PC-9 (cell line): ENCODE results near the gene CDC25A. TPM values are rescaled to one million over a fixed set of nuclear protein-coding genes. Genes with fewer than 3 reads are reported as not detected.
"Not testable (repeated sequence)": the region's sequence is repeated elsewhere in the genome, so short reads cannot be mapped to it uniquely, and the experiment has no call there.

Source experiments
- BruUV-seq: library from RNA; stranded (reverse); fragments of 400-500 nt; replicated peaks from 2 replicates; lab custom pipeline; 2021; lab: Mats Ljungman, UMichigan
- CTCF ChIA-PET: fragments of 300-600 bp; sonication (Branson Sonifier 250); formaldehyde crosslinking; loops from one replicate; lab custom pipeline; 2022; ENCODE audit warnings: antibody characterized with exemption; lab: Charles Lee
- POLR2A ChIA-PET: fragments of 300-600 bp; sonication (Branson Sonifier 250); formaldehyde crosslinking; loops from one replicate; lab custom pipeline; 2022; ENCODE audit warnings: antibody characterized with exemption; ENCODE audit not compliant: unreplicated experiment; lab: Charles Lee
- DNase-seq, 2 experiments: peaks; one replicate each; pipeline versions ENCODE4 v3.0.0 to v3.0.0-alpha.2; 2015 to 2022; ENCODE audit warnings: mixed read lengths in 1 of 2
- H2AFZ ChIP-seq: fragments of 200-600 bp; sonication (generic); 2 replicates; pipeline ENCODE4 v1.8.1; 2017; ENCODE audit warnings: antibody characterized with exemption
- H3F3A ChIP-seq: fragments of 200-600 bp; sonication (generic); 2 replicates; pipeline ENCODE4 v1.8.1; 2017; ENCODE audit warnings: antibody characterized with exemption, mild to moderate bottlenecking, low read depth; ENCODE audit not compliant: insufficient read depth
- H3K27ac ChIP-seq: fragments of 200-600 bp; sonication (generic); 2 replicates; pipeline ENCODE4 v1.6.1; 2016; ENCODE audit warnings: mixed run types
- H3K27me3 ChIP-seq: fragments of 200-600 bp; sonication (generic); 2 replicates; pipeline ENCODE4 v1.6.1; 2016; ENCODE audit warnings: low read depth, mixed run types; ENCODE audit not compliant: insufficient read depth
- H3K36me3 ChIP-seq: fragments of 200-600 bp; sonication (generic); 2 replicates; pipeline ENCODE4 v1.6.1; 2016; ENCODE audit warnings: low read depth, mixed run types
- H3K4me1 ChIP-seq: fragments of 200-600 bp; sonication (generic); replicated peaks from 2 replicates; pipeline ENCODE4 v1.6.1; 2016; ENCODE audit warnings: mixed run types; ENCODE audit not compliant: insufficient read depth
- H3K4me2 ChIP-seq: fragments of 200-600 bp; sonication (generic); 2 replicates; pipeline ENCODE4 v1.6.1; 2017; ENCODE audit warnings: mixed run types
- H3K4me3 ChIP-seq: fragments of 200-600 bp; sonication (generic); 2 replicates; pipeline ENCODE4 v1.6.1; 2016; ENCODE audit warnings: mixed run types
- H3K79me2 ChIP-seq: fragments of 200-600 bp; sonication (generic); 2 replicates; pipeline ENCODE4 v1.6.1; 2017; ENCODE audit warnings: low read depth, mixed run types
- H3K9me2 ChIP-seq: fragments of 200-600 bp; sonication (generic); 2 replicates; pipeline ENCODE4 v1.8.1; 2017; ENCODE audit warnings: mild to moderate bottlenecking; ENCODE audit not compliant: insufficient read depth
- H3K9me3 ChIP-seq: fragments of 200-600 bp; sonication (generic); 2 replicates; pipeline ENCODE4 v1.8.1; 2016; ENCODE audit warnings: low read depth; ENCODE audit not compliant: insufficient read depth
- H4K20me1 ChIP-seq: fragments of 200-600 bp; sonication (generic); 2 replicates; pipeline ENCODE4 v1.8.1; 2017; ENCODE audit not compliant: insufficient read depth
- EZH2 ChIP-seq: fragments of 200-600 bp; sonication (generic); IDR thresholded peaks from 2 replicates; pipeline ENCODE4 v1.8.0; 2017; ENCODE audit warnings: antibody characterized with exemption, low read depth
- intact Hi-C: fragments of 100-400 bp; cut with micrococcal nuclease; formaldehyde crosslinking; loops from one replicate; pipeline ENCODE4 v1.10.0; 2022; ENCODE audit not compliant: unreplicated experiment
- total RNA-seq: library from RNA; stranded (reverse); gene quantifications from 2 replicates; pipeline ENCODE4 v1.2.3, GENCODE V29; 2021
- TF ChIP-seq, protein P1 (sequence below): fragments of 200-600 bp; sonication (generic); conservative IDR thresholded peaks from 2 replicates; pipeline ENCODE4 v1.6.1; 2017; ENCODE audit warnings: mixed run types, antibody characterized with exemption, mild to moderate bottlenecking, moderate library complexity

The CDC25A gene
- total RNA-seq, 1 experiment from 2014 or later: 9.7 TPM

DNA sequence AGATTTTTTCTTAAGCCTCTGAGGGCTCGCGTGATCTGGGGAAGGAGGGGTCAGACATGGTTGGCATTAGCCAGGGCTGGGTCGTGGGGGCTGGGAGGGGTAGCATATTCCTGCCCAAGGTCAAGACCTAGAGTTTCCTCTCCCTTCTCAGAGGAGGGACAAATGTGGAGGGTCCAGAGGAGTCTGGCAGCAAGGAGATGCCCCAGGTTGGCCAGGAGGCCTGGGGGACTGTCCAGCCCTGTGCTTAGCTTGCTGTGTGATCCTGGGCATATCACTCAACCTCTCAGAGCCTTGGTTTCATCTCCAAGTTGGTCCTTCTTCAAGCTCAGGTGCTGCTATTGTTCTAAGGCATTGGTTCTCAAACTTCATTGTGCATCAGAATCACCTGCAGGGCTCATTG, 26.0 kb upstream of the CDC25A start:
- ChIA-PET CTCF (no interaction called here), POLR2A (no interaction called here)
- Histone ChIP-seq H2AFZ (no peak overlapping the region), H3F3A (no peaks in the 10 kb centered on the region), H3K9me2 (no peaks in the 10 kb centered on the region), H3K9me3 (no peaks in the 10 kb centered on the region), H3K4me3 (no peak overlapping the region), H3K36me3 (no peaks in the 10 kb centered on the region), H3K79me2 (no peaks in the 10 kb centered on the region), H3K4me1 (no peaks in the 10 kb centered on the region), H3K27me3 (no peaks in the 10 kb centered on the region), H4K20me1 (no peaks in the 10 kb centered on the region), H3K4me2 (no peak overlapping the region), H3K27ac (no peak overlapping the region)
- no peak for TF ChIP-seq EZH2
- TF ChIP-seq, protein P1, sequence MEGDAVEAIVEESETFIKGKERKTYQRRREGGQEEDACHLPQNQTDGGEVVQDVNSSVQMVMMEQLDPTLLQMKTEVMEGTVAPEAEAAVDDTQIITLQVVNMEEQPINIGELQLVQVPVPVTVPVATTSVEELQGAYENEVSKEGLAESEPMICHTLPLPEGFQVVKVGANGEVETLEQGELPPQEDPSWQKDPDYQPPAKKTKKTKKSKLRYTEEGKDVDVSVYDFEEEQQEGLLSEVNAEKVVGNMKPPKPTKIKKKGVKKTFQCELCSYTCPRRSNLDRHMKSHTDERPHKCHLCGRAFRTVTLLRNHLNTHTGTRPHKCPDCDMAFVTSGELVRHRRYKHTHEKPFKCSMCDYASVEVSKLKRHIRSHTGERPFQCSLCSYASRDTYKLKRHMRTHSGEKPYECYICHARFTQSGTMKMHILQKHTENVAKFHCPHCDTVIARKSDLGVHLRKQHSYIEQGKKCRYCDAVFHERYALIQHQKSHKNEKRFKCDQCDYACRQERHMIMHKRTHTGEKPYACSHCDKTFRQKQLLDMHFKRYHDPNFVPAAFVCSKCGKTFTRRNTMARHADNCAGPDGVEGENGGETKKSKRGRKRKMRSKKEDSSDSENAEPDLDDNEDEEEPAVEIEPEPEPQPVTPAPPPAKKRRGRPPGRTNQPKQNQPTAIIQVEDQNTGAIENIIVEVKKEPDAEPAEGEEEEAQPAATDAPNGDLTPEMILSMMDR: no peak
- BruUV-seq: no TSS peak
- intact Hi-C loops: no loop called here
- no peak for DNase-seq

DNA sequence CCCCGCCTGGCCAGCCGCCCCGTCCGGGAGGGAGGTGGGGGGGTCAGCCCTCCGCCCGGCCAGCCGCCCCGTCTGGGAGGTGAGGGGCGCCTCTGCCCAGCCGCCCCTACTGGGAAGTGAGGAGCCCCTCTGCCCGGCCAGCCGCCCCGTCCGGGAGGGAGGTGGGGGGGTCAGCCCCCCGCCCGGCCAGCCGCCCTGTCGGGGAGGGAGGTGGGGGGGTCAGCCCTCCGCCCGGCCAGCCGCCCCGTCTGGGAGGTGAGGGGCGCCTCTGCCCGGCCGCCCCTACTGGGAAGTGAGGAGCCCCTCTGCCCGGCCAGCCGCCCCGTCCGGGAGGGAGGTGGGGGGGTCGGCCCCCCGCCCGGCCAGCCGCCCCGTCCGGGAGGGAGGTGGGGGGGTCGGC, 23.6 kb upstream of the CDC25A start:
- H3K9me3 ChIP-seq, H3K4me3 ChIP-seq, POLR2A ChIA-PET, DNase-seq, CTCF ChIA-PET, H3K36me3 ChIP-seq, H3K27me3 ChIP-seq, H2AFZ ChIP-seq, H3K27ac ChIP-seq, H3K79me2 ChIP-seq, BruUV-seq, H4K20me1 ChIP-seq, H3K4me2 ChIP-seq, H3K9me2 ChIP-seq, intact Hi-C loops, H3F3A ChIP-seq, H3K4me1 ChIP-seq: not testable (repeated sequence)

DNA sequence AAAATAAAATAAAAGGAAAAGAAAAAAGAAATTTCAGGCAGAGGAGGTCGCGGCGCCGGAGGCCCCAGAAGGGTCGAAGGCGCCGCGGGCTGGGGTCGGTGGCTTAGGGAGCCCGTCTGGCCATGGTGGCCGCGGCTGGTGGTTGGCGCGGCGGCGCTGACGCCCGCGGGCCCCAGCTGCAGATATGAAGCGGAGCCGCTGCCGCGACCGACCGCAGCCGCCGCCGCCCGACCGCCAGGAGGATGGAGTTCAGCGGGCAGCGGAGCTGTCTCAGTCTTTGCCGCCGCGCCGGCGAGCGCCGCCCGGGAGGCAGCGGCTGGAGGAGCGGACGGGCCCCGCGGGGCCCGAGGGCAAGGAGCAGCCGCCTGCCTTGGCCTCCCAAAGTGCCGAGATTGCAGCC, 22.3 kb upstream of the CDC25A start:
- H3K4me3 ChIP-seq, H2AFZ ChIP-seq, H3K36me3 ChIP-seq, intact Hi-C loops, H3K4me2 ChIP-seq, DNase-seq, H3F3A ChIP-seq, POLR2A ChIA-PET, H3K4me1 ChIP-seq, H3K9me3 ChIP-seq, BruUV-seq, H3K27ac ChIP-seq, CTCF ChIA-PET, H3K9me2 ChIP-seq, H4K20me1 ChIP-seq, H3K79me2 ChIP-seq, H3K27me3 ChIP-seq: not testable (repeated sequence)

DNA sequence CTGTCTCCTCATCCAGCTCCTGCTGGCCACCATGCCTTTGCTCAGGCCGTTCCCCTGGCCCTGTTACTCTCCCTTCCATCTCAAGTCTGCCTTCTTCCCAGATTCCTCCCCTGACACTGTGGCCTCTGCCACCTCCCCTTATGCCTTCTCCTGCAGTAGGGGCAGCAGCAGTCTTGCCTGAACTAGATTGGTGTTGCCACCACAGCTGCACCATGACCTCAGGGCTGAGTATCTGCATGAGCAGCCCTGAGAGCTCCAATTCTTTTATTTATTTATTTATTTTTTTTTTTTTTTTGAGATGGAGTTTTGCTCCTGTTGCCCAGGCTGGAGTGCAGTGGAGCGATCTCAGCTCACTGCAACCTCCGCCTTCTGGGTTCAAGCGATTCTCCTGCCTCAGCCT, 21.2 kb upstream of the CDC25A start:
- BruUV-seq: no TSS peak
- no peak for DNase-seq
- Histone ChIP-seq H2AFZ (no peak overlapping the region), H3K4me2 (no peak overlapping the region), H4K20me1 (no peaks in the 10 kb centered on the region), H3K4me1 (no peaks in the 10 kb centered on the region), H3K36me3 (no peaks in the 10 kb centered on the region), H3K27ac (no peak overlapping the region), H3F3A (no peaks in the 10 kb centered on the region), H3K79me2 (no peaks in the 10 kb centered on the region), H3K9me2 (no peaks in the 10 kb centered on the region), H3K27me3 (no peaks in the 10 kb centered on the region), H3K9me3 (no peaks in the 10 kb centered on the region), H3K4me3 (no peak overlapping the region)
- intact Hi-C loops: no loop called here
- POLR2A ChIA-PET: no interaction called here
- CTCF ChIA-PET: no interaction called here
- TF ChIP-seq EZH2: no peak
- TF ChIP-seq, protein P1: no peak
